ENCODE measurements around the gene EREG.

GRCh38 chr4:74428276-74428675 is 63.3 kb downstream of the EREG start:
- TF ChIP-seq CTCF (conservative IDR thresholded peaks at IDR 0.05; ENCODE audit: low read length) (no peak), EZH2phosphoT487 (IDR thresholded peaks at IDR 0.05; ENCODE audit: borderline replicate concordance, low read depth, low read length) (no peak)
